Omental fat pad (tissue), 4 donors: ENCODE measurements around the gene DENND1A. TPM values are rescaled to one million over a fixed set of nuclear protein-coding genes. Genes with fewer than 3 reads are reported as not detected.

Experiments
- ATAC-seq: fragments of 150-250 bp; one replicate; pipeline ENCODE4 v1.9.1; 2016; ENCODE audit warnings: mild to moderate bottlenecking, moderate library complexity; ENCODE audit not compliant: low FRiP score
- DNase-seq: peaks from one replicate; pipeline ENCODE4 v3.0.0-alpha.2; 2019; ENCODE audit warnings: low spot score
- CTCF ChIP-seq, 3 donors: fragments of 450-650 bp; IDR thresholded peaks; one replicate each; pipeline ENCODE4 v1.5.1; 2016 to 2017; ENCODE audit warnings: antibody characterized with exemption in 3 of 3, mild to moderate bottlenecking in 3 of 3, moderate library complexity in 2 of 3
- total RNA-seq, 4 donors: library from RNA; depleted of rRNA; stranded (reverse); fragments of >200 nt; gene quantifications; one replicate each; pipeline ENCODE4 v1.1.0, GENCODE V29; 2016

The DENND1A gene
- total RNA-seq, 4 donors from 2014 or later: 15.2 to 22.8 (median 20.7) TPM

DNA sequence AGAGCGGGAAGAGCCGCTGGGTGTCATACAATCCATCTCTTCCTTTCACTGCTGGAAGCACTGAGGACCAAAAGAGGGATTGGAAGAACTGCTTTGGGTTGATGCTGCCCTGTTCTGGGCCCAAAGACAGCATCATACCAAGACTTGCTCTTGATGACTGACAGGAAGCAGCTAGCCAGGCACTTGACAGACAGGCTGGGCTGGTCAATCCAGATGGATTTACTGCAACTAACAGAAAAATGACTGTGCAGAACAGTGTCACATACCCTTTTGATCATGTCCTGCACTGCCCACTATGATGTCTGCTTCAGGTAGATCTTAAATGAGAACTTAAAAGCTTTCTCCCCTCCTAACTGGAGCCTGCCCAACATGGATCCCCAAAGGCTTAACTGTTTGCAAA is 416.4 kb downstream of the DENND1A start:
- DNase-seq: no peak
- no peak for ATAC-seq
- no peak for TF ChIP-seq CTCF (IDR thresholded peaks at IDR 0.05)

DNA sequence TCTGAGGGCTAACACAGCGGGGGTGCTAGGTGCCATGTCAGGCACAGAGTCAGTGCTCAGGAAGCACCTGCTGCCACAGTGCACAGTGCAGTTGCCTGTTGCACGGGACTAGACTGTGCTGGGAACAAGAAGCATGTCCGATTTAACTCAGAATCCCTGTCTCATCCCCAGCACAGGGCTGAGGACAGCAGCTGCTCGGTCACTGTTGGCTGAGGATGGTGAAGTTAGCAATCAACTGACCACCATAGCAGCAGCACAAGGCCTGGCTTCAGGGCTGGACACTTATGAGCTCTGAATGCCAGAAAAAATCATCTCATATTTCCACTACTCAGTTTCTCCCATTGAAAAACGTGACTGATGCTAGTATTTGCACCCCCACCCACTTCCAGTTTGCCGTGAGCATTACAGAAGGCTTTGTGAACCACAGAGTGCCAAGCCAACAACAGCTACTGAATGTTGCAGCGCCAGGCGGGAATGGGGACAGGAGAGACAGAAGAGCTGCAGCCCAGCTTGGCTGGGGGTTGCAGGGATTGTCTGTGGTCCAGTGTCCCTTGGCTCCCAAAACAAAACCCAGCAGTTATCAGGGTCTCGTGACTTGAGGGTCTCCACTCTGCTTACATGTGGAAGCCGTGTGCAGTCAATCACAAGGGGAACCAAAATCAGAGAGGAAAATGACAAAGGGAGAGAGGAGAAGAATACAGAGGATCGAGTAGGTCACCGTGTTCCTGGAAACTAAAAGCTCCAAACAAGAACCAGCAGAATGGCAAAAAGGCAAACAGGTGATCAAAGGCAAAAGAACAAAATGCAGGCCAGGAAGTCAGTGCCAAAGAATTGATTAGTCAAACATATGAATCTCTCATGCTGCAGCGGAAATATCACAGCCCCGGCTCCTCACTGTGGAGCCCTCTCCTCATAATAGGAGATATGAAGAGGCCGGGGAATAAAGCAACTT is 418.3 kb downstream of the DENND1A start:
- no peak for DNase-seq
- TF ChIP-seq CTCF (IDR thresholded peaks at IDR 0.05): no peak
- ATAC-seq: no peak

GRCh38 chr9:123509646-123510045 is 420.3 kb downstream of the DENND1A start:
- DNase-seq (no peak), ATAC-seq (no peak)
- no peak for TF ChIP-seq CTCF (IDR thresholded peaks at IDR 0.05)

DNA sequence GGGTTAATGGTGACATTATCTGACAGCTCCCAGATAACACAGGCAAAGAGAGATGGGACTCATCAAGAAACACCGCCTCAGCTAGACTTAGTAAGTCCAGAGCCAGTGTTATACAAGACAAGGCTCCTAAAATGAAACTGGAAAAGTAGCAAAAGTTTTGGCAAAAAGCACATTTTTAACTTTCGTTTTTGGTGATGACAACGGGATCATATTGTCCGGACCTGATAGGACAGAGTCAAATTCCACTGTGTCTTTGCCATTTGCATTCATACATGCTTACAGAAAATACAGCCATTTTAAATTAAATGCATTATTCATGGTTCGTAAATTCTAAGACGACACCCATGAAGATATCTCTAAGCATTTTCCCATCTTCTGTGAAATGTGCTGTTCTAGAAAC is 421.9 kb downstream of the DENND1A start:
- ATAC-seq (no peak), DNase-seq (no peak)
- no peak for TF ChIP-seq CTCF (IDR thresholded peaks at IDR 0.05)

- TF ChIP-seq CTCF (IDR thresholded peaks at IDR 0.05): no peak
- ATAC-seq (no peak), DNase-seq (no peak)
These were observed 424.4 kb downstream of the DENND1A start for GRCh38 chr9:123505496-123505895.

GRCh38 chr9:123500336-123500735 is 429.6 kb downstream of the DENND1A start:
- no peak for TF ChIP-seq CTCF (IDR thresholded peaks at IDR 0.05)
- ATAC-seq (no peak), DNase-seq (no peak)

DNA sequence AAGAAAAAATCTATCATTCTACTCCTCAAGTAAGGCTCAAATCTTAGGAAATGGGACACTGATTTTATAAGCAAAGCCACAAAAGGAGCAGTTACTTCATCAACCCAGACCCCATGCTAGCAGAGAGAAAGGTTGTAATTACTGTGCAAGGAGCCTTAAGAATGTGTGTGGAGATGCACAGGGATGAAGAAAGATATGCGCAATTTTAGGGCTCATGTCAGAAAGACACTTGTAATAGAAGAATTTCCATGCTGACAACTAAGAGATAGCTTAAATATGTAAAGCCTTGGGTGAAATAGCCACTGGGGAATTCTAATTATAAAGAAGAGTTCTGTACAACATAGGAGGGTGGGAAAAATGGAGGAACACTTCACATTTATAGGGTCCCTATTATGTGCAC is 432.1 kb downstream of the DENND1A start:
- DNase-seq (no peak), ATAC-seq (no peak)
- TF ChIP-seq CTCF (IDR thresholded peaks at IDR 0.05): no peak
